ENCODE results near the gene BIN1.
"Not testable (repeated sequence)": the region's sequence is repeated elsewhere in the genome, so short reads cannot be mapped to it uniquely, and the experiment has no call there.

BIN1 gene

GRCh38 chr2:127045792-127046501 is 61.0 kb downstream of the BIN1 start:
- no peak for FAIRE-seq

DNA sequence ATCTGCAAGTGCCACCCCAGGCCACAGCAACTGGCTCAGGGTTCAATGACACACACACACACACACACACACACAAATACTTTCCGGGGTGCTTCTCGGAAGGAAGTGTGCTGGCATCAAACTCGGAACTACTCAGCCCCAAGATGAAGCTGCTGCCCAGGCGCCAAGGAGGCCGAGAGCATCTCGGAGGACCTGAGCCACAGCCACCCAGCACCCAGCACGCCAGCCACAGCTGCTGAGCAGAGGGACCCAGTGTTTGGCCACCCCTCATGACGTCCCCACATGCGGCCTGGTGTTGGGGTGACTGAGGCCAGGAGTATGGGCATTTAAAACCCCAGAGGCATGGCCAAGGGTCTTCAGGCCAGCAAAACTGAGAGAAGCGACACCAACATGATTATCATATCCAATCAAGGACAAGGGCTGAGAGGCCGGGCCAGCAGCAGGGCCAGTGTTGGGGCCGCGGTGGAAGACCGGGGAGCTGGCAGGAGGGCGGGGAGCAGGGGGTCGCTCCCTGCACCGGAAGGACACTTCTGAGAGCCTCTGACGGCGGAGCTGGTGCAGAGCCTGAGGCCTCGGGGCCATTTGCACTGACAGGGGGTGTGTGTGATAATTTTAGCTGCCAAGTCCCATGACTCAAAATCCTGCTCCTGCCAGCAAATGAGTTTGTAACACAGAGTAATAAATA is 61.8 kb downstream of the BIN1 start:
- FAIRE-seq, result no peak

- no peak for FAIRE-seq
Measured at GRCh38 chr2:127044165-127044718, 62.7 kb downstream of the BIN1 start.

- FAIRE-seq, result no peak
Measured at GRCh38 chr2:127043367-127044164, 63.4 kb downstream of the BIN1 start.

DNA sequence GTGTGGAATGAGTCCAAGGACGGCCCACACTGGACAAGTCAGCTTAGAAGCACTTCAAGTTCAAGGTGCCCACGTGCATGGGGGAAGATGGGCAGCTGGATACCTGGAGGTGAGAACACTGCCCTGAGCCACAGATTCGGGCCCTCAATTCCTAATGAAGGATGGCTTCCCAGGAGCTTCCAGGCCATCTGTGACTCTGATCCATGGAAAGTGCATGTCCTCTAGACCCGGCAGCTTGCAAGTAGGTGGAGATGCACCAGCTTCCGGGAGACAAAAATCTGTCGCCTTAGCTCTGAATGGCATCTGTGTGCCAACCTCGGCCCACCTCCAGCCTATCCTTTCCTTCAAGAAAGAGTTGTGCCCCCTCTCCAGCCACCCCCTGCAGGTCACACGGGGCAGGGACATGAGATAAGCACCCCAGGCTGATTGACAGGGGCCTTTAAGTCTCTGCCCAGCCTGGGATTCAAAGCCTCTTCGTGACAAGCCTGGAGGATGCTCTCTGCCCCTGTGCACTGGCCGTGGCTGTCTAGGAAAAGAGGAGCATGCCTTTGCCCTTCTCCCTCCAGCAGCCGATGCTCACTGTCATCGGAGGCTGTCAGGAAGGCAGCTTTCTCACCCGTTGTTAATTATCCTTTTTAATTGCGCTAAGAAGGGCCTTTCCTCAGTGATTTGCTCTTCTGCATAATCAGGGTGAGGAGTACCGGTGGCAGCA is 65.5 kb downstream of the BIN1 start:
- no peak for FAIRE-seq

DNA sequence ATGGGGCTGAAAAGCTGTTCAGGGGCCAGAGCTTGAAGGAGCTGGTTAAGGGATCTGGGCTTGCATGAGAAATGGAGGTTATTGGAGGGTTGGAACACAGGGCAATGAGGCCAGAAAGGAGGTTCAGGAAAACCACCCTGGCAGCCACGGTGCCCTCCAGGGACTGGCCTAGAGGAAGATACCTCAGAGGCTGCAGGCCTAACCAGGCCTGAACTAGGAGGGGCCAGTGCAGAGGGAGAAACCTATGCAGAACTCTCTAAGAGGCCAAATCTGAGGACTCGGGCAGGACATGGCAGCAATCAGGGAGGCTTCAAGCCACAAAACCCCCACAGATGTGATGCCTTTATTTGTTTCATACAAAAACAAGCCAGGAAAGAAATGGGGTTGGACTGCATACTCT is 66.8 kb downstream of the BIN1 start:
- no peak for FAIRE-seq

- FAIRE-seq, result no peak
Measured at GRCh38 chr2:127039387-127040031, 67.4 kb downstream of the BIN1 start.

DNA sequence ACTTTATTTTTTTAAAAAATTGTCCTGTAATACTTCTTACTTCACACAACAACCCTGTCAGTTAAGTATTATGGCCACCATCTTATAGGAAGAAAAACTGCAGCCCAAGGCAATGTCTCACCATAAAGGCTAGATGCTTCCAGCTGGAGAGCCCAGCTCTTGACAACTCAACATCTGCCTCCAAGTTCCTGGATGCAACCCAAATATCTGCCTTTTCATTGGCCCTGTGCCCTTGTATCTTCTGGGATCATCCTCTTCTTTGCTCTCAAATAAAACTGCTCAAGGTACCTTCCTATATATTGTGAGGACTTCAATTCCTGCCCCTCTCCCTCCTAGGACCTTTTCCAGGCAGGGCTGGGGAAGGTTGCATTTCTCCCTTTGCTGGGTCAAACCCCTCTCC is 69.5 kb downstream of the BIN1 start:
- no peak for FAIRE-seq

DNA sequence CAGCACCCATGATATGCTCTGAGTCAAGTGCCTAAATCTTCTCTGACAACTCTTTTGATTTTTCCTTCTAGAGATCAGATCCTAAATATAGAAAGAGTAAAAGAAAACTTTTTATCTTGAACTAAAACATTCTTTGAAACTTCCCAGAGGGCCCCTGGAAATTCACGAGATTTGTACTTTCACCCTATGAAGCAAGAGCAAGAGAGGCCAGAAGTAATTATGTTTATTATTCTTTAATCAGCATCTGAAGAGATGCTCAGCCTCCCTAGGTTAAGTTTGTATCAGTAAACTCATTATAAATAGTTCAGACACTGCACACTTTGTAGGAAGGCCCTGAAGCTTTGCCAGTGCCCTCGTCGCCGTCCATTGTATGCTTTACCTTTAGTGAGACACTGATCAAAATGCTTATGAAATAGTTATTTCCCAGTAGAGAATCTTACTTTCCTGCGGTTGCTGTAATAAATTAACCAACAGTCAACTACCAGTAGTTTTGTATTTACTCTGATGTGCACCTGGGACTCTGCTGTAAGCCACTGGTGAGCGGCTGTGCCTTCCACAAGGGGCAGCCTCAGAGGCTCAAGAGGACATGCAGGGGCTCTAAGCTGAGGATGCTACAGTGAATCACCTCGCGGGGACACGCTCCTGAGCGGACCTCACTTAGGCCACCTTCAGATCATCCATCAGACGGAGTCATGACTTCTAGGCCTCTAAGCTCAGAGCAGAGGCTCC is 71.9 kb downstream of the BIN1 start:
- no peak for FAIRE-seq

DNA sequence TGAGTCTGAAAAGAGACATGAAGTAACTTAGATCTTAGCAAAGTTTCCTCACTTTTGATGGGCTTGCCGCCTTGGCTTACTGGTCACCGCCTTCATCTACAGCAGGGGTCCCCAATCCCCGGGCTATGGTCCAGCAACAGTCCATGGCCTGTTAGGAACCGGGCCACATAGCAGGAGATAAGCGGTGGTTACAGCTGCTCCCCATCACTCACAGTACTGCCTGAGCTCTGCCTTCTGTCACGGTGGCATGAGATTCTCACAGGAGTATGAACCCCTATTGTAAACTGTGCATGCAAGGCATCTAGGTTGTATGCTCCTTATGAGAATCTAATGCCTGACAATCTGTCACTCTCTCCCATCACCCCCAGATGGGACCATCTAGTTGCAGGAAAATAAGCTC is 72.9 kb downstream of the BIN1 start:
- no peak for FAIRE-seq

- no peak for FAIRE-seq
Measured at GRCh38 chr2:127032621-127033020, 74.3 kb downstream of the BIN1 start.

DNA sequence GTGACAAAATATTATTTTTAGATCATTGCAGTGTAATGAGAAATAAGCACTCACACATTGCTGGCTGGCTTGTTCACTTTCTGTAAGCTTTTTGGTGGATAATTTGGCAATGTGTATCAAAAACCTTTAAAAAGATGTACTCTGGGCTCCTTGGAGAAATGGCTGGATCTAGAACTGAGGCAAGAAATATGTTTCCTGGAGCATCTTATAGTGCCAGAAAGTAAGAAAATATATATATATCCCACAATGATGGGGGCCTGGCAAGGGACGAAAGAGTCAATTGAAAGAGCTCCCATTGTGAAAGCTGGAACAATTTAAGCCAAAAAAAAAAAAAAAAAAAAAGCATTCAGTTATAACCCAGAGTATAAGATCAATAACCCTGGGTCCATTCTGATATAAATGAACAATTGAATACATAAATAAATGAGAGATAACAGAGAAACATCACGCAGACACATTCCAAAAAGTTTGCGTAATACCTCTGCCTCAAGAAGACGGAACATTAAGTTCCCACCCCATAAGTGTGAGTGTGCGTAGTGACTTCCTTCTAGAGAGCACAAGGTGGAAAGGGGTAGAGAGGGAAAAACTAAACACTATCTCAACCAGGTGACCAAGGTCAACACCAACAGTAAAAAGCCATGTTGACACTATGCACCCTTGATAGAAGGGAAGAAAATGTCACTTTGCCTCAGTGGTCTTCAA is 77.5 kb downstream of the BIN1 start:
- no peak for FAIRE-seq

DNA sequence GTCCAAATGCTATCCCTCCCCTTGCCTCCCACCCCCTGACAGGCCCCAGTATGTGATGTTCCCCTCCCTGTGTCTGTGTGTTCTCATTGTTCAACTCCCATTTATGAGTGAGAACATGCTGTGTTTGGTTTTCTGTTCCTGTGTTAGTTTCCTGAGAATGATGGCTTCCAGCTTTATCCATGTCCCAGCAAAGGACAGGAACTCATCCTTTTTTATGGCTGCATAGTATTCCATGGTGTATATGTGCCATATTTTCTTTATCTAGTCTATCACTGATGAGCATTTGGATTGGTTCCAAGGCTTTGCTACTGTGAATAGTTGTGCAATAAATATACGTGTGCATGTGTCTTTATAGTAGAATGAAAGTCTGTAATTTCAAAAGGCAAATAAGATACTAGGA is 78.2 kb downstream of the BIN1 start:
- not testable (repeated sequence) for FAIRE-seq

DNA sequence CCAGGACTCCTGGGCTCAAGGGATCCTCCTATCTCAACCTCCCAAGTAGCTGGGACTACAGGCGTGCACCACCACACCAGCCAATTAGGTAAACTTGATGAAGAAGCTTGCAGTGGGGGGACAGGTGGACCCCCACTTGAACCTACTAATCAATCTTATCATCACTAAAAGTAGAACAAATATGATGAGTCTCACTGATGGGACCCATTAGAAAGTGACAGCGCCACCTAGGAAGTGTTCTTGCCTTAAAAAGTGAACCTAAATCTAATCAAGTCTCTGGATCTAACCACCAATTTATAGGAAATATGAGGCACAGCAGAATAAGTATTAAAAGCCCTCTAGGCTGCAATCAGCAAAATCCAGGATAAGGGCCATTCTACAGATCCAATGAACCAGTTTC is 79.2 kb downstream of the BIN1 start:
- no peak for FAIRE-seq

DNA sequence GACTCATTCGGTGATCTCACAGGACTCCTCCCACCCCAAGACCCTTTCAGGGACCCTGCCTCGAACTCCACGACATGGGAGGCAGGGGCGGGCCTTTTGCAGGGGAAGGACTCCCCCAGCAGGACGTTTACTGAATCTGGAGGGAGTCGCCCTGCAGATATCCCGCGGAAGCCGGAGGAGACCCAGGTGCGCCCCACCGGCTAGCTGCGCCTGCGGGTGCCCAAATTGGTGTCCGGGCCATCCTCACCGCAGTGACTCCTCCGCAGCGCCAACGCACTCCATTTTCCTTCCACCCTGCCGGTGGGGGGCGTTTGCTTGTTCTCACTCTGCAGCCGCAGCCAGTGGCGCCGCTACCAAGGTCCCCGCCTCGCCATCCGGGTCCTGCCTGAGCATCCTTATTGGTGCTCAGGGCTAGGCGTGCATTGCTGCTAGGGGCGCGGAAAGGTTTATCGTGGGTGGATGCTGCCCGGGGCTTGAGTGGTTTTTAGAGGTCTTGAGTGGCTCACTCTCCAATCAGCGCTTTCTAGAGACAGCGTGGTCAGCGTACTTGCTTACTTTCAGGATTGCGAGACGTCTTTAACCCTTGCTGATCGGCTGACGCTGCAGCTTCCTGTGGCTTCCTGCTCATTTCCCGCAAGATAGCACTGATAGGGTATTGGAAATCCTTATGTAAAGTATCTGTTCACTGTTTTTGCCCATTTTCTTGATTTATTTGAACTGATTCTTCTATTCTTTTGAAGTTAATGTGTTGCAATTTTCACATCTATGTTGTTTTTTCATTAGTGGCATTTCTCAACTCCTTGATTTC is 81.4 kb downstream of the BIN1 start:
- FAIRE-seq, result no peak

- FAIRE-seq, result no peak
Measured at GRCh38 chr2:127024769-127025358, 82.1 kb downstream of the BIN1 start.

GRCh38 chr2:127023504-127023903 is 83.5 kb downstream of the BIN1 start:
- FAIRE-seq, result no peak

GRCh38 chr2:127022817-127023216 is 84.1 kb downstream of the BIN1 start:
- no peak for FAIRE-seq

GRCh38 chr2:127020536-127020935 is 86.4 kb downstream of the BIN1 start:
- FAIRE-seq, result no peak

DNA sequence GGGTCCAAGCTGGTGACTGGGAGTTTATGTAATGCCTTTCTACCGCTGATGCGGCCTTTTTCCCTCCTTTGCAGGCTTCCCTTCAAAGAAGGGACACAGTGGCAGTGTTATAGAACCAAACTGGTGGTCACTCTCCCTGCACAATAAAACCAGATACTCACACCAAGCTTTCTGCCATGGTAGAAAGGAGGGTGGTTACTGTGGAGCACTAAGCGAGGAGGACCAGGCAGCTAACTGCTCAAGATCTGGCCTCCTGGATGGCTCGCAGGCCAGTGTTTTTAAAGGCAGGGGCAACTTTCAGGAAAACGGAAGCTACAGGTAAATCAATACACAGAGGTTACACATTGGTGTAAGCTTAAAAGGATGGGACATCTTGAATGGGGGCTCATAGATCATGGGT is 89.4 kb downstream of the BIN1 start:
- FAIRE-seq, result no peak

All from endometrium (tissue), 2 donors.